NCI-H146 (cell line): ENCODE data around the gene ITPR3.
"Not testable (repeated sequence)": the region's sequence is repeated elsewhere in the genome, so short reads cannot be mapped to it uniquely, and the experiment has no call there.

Experiments used
- DNase-seq: peaks from one replicate; lab custom pipeline; 2025; lab: John Stamatoyannopoulos, UW

Gene ITPR3

DNA sequence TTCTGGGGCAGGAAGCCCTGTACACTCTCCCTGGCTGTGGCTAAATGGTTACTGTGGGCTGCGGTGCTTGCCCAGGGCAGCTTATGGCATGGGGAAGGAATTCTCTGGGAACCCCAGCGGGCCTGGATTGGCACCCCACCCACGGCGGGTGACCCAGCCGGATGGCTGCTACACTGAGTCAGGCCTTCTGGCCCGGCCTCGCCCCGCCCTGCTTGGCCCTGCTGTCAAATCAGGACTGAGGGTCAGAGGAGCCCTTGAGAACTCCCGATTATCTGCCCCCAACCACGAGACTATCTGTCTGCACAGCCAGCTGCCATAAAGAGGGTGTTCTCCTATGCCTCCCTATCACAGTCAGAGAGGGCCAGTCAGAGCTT lies 7.3 kb upstream of the ITPR3 start:
- DNase-seq, result no peak

DNA sequence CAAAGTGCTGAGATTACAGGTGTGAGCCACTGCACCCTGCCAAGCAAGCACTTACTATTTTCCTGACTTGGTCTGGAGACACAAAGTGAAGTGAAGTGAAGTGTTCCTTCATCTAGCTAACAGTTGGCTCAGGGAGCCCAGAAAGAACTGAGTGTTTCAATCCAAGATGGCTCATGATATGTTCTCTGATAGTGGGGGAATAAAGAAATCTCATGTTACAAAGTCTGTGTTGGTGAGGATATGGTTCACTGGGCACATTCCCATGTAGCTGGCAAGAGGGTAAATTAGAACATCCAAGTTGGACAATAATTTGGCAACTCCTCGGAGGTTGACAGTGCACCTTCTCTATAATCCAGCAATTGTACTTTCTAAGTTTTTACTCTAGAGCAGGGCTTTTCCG lies 5.0 kb upstream of the ITPR3 start:
- no peak for DNase-seq

DNA sequence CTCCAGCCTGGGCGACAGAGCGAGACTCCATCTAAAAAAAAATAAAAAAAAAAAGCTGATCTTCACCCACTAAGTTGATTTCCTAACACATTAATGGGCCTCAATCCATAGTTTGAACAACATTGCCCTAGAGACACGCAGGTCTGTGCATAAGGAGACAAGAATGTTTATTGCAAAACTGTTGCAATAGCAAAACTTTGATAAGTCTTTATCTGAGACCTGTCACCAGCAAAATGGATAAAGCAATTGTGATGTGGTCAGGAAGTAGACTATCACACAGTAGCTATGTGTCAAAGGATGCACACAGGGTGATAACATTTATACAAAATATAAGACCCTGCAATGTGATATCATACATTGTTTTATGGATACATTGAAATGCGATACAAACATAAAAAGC lies 4.2 kb upstream of the ITPR3 start:
- DNase-seq, result no peak

DNA sequence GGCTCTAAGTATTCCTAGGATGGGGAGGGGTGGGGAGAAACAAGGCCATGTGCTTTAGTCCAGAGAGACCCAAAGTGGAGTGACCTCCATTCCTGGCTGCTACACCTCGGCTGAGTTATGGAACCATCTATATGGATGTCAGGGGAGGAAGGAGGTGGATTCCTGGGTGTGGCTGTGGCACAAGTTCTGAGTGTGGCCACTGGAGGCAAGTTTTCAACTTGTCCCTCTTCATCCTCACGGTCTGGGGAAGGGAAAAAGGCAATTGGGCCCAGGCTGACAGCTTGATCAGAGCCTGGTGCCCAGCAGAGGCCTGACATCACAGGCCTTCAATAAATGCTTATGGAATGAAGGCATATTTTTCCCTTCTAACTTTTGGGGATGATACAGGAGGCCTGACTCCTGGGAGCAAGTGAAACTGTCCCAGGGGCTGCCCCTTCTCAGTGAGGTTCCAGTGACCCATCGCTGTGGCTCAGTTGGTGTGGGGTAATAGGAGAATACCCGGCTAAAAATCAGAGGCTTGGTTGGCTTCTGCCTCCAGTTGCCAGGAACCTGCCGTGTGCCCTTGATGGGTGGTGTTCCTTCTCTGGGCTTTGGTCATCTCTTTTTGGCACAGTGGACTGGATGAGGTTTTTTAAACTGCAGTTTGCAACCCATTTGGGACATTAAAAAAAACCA lies 1.8 kb upstream of the ITPR3 start:
- no peak for DNase-seq

DNA sequence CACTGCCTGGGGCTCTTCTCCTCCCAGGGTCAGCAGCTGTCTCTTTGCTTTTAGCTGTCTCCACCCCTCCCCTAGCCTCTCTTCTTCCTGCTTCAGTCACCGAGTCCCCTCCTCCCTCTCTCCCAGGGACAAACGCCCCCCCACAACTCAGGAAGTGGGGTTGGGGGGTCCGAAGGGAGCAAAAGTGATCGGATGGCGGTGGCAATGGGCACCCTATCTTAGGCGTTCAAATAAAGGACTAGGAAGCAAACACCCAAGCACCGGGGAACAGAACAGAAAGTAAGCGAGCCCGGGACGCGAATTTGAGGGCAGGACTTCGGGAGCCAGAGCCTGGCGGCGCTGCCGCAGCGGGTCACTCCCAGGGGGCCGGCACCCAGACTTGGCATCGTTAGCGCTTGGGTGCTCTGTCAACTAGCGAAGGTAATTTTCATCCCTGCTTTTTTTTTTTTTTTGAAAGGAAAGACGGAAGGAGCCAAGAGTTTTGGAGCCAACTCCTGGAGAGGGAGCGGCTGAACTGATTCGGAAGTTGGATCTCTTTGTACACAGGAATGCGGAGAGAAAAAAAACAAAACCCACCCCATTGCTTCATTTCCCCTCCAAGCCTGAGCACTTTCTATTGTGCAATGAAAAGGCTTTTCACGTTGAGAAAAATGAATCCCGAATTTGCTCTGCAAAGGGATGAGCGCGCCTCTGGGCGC lies 815 bp upstream of the ITPR3 start:
- DNase-seq, result peak; percentile 16

DNA sequence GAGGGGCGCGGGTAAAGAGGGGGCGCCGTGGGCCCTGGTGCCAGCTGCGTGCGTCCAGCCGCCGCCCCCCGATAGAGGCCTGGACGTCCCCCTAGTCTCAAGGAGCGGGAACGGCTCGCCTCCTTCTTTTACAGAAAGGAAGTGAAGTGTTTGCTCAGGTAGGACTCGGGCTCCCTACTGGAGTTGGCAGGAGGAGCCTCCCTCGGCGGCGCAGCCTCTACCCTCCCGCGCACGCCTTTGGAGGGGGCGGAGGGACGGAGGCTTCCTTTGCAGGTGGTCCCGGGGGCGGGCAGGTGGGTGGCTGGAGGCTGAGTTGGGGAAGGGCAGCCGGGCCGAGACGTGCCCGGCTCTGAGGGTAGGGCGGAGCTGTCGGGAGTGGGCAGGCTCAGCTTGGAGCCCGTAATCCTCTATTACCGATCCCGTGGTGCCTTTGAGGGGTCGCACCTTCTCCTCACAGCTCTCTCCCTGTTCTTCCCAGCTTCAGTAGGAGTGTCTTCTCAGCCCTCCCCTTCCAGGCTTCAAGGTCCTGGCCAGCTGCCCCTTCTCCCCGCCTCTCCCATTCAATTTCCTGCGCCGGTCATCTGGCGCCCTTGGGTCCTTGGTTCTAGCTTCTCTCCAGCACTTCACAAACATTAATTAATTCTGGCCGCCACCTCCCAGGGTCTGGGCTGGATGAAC lies 728 bp downstream of the ITPR3 start:
- DNase-seq, result peak; percentile 78

DNA sequence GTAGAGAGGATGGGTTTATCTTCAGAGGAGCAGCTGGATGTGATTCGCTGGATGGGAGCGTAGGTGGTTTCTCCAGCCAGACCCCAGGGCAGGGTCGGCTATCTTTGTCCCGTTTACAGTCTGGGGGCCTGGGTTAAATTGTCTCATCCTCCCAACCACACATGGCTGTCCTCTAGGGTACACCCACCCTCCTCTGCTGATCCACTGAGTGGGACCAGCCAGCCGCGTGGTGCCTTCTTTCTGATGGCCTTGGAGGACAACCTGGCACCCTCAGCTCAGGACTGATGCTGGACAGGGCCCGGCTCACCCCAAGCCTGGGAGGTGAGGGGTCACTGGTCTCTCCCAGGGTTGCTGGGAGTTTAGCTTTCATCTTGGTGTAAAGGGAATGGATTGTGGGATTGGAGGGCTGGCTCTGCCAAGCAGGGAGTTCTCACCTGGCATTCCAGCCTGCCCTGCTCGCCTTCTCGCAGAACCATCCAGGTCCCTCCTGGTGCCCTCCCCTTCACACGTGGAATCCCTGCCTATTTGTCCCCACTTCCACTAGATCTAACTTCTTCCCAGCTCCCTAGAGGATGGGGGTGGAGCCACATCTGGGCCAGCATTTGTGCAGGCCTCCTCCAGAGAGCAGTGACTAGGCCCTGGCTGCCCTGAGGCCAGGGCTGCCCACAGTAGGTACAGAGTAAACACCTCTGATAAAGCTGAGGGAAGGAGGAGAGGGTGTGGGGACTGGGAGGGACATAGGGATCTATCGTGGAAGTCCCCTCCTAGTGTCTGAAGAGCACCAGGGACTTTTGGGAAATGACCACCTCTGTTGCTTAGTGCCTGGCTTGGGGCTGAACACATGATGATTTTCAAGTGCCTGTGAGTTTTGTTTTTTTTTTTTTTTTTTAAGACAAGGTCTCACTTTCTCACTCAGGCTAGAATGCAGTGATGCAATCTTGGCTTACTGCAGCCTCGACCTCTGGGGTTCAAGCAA lies 1.6 kb downstream of the ITPR3 start:
- DNase-seq, result no peak

DNA sequence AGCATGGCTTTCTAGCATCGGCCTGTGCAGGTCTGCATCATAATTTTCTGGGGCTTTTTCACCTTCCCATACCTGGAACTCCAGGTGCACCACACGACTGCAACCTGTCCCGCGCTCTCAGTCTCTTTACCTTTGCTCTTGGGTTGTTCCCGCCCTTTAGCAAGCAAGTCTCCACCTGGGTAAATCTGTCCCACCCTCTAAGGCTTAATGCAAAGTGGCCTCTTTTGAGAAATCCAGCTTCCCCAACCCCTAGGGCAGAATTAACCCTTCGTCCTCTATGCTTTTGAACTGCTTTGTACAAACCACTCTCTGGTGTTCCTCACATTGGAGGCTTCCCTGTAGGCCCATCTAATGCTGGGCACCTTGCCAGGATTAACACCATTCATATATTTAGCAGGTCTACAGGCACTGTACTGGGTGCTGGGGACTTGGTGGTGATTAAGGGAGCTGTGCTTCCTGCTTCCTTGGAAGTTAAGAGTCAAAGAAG lies 2.8 kb downstream of the ITPR3 start:
- DNase-seq, result no peak

DNA sequence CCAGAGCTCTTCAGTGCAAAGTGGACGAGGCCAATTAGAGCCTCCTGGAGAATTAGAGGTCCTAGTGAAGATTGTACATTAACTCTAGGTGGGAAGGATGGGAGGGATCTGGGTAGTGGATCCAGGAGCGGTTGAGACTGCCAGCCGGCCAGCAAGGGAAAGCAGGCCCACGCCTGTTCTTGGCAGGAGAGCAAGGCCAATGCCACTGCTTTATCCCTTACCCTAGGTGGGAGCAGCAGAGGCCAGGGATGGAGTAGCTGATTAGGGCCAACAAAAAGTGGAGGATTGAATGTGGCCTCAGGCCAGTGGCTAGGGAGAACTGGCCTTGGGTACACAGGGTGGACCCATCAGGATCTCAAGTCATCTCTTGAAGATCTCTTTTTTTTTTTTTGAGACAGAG lies 3.7 kb downstream of the ITPR3 start:
- no peak for DNase-seq

DNA sequence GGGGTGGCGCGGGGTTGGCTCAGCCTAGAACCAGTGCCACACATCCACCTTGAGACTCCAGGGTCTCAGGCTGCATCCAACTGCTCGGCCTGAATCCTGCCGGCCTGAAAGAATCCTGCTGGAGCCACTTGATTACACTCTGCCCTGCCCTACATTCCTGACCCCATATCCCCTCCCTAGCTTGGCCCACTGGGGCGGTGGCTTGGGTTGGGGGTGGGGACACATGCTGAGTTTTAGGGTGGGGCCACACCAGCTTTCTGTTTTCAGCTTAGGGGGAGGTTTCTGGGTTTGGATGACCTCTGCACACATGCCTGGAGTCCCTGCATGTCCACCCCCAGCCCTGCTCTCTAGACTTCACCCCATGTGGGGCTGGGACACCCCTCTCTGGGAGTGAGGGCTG lies 6.8 kb downstream of the ITPR3 start:
- no peak for DNase-seq

DNA sequence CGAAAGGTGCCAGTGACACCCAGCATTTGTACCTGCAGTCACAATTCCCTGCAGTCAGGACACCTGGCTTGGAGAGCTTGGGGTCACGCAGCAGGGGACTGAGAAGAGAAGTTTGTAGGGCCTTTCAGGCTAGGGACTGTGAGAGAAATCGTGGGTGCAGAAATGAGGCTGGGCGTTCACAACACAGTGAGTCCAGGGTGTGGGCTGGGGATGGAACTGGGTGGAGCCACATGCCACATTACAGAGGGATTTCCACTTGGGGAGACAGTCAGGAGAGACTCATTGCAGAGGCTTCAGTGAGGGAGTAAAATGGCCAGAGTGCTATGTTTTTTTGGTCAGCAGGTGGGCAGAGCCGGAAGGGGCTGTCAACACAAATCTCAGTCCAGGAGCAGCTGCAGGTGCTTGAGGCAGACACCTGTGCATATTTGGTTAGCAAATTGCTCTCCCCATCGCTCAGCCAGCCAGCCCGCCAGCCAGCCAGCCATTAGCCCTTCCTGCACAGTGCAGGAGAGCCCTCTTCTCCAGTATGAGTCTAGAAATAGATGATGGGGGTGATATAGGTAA lies 7.4 kb downstream of the ITPR3 start:
- DNase-seq, result peak; percentile 94

DNA sequence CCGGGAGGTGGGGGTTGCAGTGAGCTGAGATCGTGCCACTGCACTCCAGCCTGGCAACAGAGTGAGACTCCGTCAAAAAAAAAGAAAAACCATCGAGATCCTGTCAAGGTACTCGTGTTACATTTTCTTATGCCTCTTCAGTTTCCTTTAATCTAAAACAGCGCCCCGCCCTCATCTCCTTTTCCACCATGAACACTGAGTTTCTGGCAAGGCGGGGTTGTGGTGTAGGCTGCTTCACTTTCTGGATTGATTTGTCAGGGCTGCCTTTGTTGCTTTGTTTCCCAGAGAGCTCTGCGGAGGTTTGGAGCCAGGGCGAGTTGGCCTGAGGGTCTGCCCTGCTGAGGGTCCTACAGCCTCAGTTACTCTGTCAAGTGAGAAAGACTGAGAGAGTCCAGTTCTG lies 8.9 kb downstream of the ITPR3 start:
- DNase-seq, result no peak

DNA sequence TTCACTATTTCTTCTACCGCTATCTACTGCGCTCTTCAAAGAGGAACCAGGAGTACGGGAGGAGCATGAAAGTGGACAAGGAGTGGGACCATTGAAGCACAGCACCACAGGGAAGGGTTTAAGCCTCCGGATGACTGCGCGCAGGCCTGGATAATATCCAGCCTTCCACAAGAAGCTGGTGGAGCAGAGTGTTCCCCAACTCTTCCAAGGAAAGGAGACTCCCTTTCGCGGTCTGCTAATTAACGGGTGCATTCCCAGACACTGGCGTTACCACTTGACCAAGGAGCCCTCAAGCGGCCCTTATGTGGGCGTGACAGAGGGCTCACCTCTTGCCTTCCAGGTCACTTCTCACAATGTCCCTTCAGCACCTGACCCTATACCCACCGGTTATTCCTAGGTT lies 10.4 kb downstream of the ITPR3 start:
- DNase-seq, result not testable (repeated sequence)

DNA sequence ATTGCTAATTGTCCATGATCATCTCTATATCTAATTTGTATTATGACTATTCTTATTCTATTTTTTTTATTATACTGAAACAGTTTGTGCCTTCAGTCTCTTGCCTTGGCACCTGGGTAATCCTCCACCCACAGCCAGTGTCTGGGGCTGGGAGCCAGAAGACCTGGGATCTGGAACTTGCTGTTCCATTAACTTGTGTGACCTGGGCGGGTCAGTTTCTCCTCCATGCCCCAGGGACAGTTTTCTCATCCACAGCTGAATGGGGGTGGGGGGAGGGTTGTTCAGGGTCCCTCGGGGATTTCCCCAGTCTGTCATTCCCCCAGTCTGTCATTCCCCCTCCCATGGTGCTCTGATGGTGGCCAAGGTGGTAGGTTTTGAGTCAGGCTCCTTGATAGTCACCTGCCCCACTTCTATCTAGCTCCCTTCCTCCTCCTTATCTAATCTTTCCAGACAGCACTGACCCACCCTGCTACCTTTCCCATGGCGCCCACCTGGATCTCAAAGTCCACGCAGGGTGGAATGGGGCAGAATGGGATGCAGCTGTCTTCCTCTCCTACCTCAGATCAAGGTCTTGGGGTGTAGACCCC lies 10.9 kb downstream of the ITPR3 start:
- DNase-seq, result no peak

DNA sequence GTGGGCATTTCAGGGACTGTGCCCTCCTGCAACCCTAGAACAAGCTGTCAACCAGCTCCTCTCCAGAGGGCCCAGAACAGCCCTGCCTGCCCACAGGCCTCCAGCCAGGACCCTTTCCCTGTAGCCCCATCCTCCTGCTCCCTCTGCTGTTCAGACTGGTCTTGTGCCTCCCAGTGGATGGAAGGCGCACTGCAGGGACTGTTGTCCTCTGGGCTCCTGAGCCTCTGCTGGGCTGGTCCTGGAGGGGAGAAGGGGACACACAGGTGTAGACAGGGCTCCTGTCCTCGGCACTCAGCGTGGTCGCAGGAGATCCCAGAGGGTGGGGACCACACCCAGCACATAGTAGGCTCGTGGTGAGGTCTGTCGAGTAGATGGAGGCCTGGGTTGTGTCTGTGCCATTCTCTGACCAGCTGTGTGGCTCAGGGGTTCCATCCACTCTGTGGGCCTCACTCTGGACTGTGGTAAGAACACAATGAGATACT lies 11.5 kb downstream of the ITPR3 start:
- DNase-seq, result peak; percentile 67

DNA sequence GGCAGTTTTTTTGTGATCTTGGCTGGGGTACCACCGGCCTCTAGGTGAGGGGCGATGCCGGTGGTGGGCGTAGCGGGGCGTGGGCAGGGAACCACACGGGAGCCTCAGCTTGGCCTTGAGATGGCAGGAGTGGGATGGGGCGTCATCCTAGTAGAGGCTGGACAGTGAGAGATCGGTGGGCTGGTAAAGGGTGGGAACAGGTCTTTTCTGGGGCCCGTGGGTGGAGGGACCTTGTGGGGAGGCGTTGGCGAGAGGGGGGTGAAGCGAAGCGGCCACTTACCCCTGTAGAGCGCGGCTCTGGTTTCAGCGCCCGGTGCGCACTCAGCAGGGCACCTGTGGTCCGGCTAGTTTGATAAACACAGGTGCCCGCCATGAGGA lies 12.0 kb downstream of the ITPR3 start:
- DNase-seq, result no peak

DNA sequence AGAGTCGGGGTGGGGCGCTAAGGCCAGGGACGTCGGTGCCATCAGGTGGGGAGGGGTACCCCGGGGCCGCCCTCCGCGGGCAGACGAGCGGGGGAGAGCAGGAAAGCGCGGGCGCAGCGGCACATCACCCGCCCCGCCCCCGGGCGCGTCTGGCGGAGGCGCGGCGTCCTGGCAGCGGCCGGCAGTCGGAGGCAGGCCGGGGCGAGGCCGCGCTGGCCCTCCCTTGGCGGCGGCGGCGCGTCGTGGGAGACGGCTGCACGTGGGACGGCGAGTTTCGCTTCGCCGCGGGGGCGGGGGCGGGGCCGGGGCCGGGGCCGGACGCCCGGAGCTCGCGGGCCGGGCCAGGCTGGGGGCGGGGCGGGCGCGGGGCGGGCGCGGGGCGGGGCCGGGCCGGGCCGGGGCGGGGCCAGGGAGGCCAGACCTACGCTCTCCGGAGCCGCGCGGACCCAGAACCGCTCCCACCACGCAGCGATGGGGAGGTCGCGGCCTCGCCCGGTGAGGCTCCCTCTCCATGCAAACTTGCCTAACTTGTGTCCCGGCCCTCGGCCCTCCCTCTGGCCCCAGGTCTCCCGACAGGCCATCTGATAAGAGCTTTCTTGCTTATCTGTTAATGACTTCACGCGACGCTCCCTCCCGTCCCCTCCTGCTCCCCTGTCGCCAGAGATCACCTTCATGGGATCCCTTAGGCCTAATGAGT lies 12.5 kb downstream of the ITPR3 start:
- peak; percentile 66 for DNase-seq

DNA sequence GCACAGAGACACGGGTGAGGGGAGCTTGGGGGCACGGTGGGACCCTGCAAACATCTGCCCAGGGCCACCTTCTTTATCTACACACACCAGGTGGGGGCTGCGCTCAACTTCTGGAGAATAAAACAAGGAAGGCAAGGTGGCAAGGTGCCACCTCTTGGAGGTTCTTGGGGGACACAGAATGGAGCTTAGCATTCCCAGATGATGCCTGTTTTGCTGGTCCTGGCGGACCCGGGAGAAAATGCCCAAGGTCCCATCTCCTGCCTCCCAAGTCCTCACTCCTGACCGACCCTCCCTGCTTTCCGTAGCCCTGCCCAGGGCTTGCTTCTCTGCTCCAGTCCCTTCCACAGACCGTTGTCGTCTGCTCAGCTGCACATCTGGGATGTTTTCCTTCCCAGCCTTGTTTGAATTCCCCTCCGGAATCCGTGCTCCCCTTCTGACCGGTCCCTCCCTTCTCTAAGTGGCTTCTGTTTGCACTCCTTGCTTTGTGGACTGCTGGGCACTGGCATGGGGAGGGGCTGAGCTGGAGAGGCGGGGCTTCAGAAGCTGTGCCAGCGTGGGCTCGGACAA lies 13.1 kb downstream of the ITPR3 start:
- DNase-seq, result peak; percentile 67

DNA sequence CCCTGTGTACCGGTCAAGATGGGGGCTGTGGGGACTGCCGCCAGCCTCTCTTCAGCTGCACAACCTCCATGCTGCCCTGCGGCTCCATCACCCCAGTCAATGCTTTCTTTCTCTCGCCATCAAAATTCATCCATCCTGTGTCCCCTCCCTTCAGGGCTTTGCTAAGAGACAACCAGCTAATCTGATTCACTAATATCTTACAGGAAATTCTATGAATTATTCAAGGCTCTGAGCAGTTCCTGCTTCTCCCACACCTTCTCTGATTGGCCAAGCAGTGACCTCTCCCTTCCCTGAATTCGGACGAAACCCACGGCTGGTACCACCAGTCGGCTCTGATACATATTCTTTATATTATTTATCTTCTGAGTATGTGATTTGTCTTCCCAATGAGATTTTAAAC lies 13.8 kb downstream of the ITPR3 start:
- no peak for DNase-seq

DNA sequence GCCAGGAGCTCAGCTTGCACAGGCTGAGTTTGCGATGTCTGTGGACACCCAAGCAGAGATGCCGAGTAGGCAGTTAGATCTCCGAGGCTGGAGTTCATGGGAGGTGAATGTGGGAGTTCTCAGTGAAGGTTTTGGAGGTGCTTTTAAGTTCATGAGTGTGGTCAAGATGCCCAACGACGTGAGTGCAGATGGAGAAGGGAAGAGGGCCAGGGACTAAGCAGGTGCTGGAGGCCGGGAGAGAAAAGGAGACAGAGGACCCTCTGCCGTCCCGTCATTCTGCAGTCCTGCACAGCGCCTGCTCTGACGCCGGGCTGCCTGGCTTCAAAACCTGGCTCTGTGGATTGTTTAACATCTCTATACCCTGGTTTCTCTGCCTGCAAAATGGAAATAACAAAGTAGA lies 15.5 kb downstream of the ITPR3 start:
- no peak for DNase-seq
